Ishikawa (cell line): ENCODE measurements around the gene COMTD1.

ENCODE experiments used
- CEBPB ChIP-seq: IDR thresholded peaks from 2 replicates; pipeline ENCODE4 v1.6.1; 2012
- CREB1 ChIP-seq: IDR thresholded peaks from 2 replicates; pipeline ENCODE4 v1.6.1; 2012; ENCODE audit warnings: low read depth
- EP300 ChIP-seq: IDR thresholded peaks from 2 replicates; pipeline ENCODE4 v1.6.1; 2012; ENCODE audit warnings: borderline replicate concordance
- NFIC ChIP-seq: IDR thresholded peaks from 2 replicates; pipeline ENCODE4 v1.6.1; 2012
- RAD21 ChIP-seq: IDR thresholded peaks from 2 replicates; pipeline ENCODE4 v1.6.1; 2012; ENCODE audit warnings: low read depth
- TAF1 ChIP-seq: IDR thresholded peaks from 2 replicates; pipeline ENCODE4 v1.6.1; 2012; ENCODE audit warnings: low read depth, mild to moderate bottlenecking
- TCF12 ChIP-seq: IDR thresholded peaks from 2 replicates; pipeline ENCODE4 v1.6.1; 2012; ENCODE audit warnings: low read depth
- TEAD4 ChIP-seq: IDR thresholded peaks from 2 replicates; pipeline ENCODE4 v1.6.1; 2012
- YY1 ChIP-seq: IDR thresholded peaks from 2 replicates; pipeline ENCODE4 v1.6.1; 2012; ENCODE audit warnings: low read depth
- TF ChIP-seq, protein P1 (sequence below): IDR thresholded peaks from 2 replicates; pipeline ENCODE4 v1.6.1; 2012
- TF ChIP-seq, protein P2 (sequence below): IDR thresholded peaks from 2 replicates; pipeline ENCODE4 v1.6.1; 2012; ENCODE audit warnings: low read depth, mild to moderate bottlenecking

DNA sequence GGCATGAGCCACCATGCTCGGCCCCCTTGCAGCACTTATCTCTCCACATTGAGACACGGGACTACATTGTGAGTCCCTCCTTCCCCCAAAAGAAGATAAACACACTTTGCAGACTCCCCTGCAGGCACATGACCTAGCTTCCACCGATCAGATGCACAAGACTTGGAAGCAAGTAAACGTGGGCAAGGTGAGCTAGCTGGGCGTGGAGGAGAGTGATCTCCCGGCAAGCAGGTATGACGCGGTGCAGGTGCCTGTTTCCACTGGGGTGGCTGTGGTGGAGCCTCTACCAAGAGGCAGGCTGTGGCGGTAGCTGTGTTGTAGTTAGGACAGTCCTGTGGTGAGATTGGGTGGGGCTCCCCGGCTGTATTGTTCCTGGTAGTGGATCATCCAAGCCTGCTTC, 7.7 kb upstream of the COMTD1 start:
- TF ChIP-seq TCF12, result no peak
- TF ChIP-seq, protein P1, sequence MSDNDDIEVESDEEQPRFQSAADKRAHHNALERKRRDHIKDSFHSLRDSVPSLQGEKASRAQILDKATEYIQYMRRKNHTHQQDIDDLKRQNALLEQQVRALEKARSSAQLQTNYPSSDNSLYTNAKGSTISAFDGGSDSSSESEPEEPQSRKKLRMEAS, result no peak
- no peak for TF ChIP-seq TAF1
- no peak for TF ChIP-seq YY1
- no peak for TF ChIP-seq CREB1
- no peak for TF ChIP-seq NFIC
- TF ChIP-seq TEAD4, result no peak
- TF ChIP-seq, protein P2, sequence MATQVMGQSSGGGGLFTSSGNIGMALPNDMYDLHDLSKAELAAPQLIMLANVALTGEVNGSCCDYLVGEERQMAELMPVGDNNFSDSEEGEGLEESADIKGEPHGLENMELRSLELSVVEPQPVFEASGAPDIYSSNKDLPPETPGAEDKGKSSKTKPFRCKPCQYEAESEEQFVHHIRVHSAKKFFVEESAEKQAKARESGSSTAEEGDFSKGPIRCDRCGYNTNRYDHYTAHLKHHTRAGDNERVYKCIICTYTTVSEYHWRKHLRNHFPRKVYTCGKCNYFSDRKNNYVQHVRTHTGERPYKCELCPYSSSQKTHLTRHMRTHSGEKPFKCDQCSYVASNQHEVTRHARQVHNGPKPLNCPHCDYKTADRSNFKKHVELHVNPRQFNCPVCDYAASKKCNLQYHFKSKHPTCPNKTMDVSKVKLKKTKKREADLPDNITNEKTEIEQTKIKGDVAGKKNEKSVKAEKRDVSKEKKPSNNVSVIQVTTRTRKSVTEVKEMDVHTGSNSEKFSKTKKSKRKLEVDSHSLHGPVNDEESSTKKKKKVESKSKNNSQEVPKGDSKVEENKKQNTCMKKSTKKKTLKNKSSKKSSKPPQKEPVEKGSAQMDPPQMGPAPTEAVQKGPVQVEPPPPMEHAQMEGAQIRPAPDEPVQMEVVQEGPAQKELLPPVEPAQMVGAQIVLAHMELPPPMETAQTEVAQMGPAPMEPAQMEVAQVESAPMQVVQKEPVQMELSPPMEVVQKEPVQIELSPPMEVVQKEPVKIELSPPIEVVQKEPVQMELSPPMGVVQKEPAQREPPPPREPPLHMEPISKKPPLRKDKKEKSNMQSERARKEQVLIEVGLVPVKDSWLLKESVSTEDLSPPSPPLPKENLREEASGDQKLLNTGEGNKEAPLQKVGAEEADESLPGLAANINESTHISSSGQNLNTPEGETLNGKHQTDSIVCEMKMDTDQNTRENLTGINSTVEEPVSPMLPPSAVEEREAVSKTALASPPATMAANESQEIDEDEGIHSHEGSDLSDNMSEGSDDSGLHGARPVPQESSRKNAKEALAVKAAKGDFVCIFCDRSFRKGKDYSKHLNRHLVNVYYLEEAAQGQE, result no peak
- no peak for TF ChIP-seq CEBPB
- TF ChIP-seq EP300, result no peak
- TF ChIP-seq RAD21, result no peak
